Measurements from ENCODE around the gene LRRTM2.

The LRRTM2 gene

GRCh38 chr5:138873466-138874221, 1.5 kb downstream of the LRRTM2 start:
- Histone ChIP-seq H3K4me1 (ENCODE audit: insufficient read depth, low read length, severe bottlenecking) (no peaks in the 10 kb centered on the region), H3K9ac (ENCODE audit: low read length) (no peak overlapping the region), H2AFZ (ENCODE audit: low read length) (no peak overlapping the region), H3K36me3 (ENCODE audit: insufficient read depth, low read length) (no peaks in the 10 kb centered on the region), H4K20me1 (ENCODE audit: insufficient read depth, low read length) (no peaks in the 10 kb centered on the region), H3K4me3 (ENCODE audit: low read depth, low read length, poor library complexity, severe bottlenecking) (no peak overlapping the region), H3K9me3 (ENCODE audit: low read length) (no peaks in the 10 kb centered on the region), H3K79me2 (ENCODE audit: insufficient read depth, low read length) (no peaks in the 10 kb centered on the region), H3K4me2 (ENCODE audit: low read length) (no peak overlapping the region), H3K9me2 (ENCODE audit: low read depth, low read length) (no peaks in the 10 kb centered on the region), H3F3A (ENCODE audit: insufficient read depth, low read length) (no peaks in the 10 kb centered on the region), H3K27me3 (ENCODE audit: insufficient read depth, low read length) (no peaks in the 10 kb centered on the region), H3K27ac (ENCODE audit: low read depth, low read length, poor library complexity, severe bottlenecking) (no peak overlapping the region)
- TF ChIP-seq EZH2 (IDR thresholded peaks at IDR 0.05; ENCODE audit: borderline replicate concordance, low read length), result no peak
- TF ChIP-seq, protein P1, sequence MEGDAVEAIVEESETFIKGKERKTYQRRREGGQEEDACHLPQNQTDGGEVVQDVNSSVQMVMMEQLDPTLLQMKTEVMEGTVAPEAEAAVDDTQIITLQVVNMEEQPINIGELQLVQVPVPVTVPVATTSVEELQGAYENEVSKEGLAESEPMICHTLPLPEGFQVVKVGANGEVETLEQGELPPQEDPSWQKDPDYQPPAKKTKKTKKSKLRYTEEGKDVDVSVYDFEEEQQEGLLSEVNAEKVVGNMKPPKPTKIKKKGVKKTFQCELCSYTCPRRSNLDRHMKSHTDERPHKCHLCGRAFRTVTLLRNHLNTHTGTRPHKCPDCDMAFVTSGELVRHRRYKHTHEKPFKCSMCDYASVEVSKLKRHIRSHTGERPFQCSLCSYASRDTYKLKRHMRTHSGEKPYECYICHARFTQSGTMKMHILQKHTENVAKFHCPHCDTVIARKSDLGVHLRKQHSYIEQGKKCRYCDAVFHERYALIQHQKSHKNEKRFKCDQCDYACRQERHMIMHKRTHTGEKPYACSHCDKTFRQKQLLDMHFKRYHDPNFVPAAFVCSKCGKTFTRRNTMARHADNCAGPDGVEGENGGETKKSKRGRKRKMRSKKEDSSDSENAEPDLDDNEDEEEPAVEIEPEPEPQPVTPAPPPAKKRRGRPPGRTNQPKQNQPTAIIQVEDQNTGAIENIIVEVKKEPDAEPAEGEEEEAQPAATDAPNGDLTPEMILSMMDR (IDR thresholded peaks at IDR 0.05; ENCODE audit: low read length), result no peak

DNA sequence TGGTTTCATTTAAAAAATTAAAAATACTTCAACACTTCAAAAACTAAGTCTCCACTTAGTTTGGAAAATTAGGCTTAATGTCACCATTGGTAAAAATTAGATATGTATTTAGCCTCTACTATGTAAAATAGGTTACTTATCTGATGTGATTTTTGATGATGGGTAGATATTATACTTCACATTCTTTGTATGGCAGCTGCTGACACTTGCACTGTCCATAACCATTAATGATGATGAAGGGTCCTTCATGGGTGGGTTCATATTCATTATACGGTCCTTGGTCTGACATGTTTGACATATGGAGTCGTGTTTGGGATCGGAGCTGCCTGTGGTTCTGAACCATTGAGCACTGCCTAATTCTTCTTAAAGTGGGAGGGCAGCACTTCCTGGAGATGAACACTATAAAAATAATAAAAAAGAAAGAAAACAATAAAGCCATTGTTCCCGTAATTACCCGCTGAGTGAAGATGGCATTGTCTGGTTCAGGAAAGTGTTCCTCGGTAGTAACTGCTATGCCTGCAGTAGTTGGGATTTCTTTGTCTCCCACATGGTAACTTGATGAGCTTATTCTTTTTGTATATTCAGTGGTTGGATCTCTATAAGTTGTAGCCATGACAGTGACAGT, 2.2 kb downstream of the LRRTM2 start:
- Histone ChIP-seq H3K4me1 (ENCODE audit: insufficient read depth, low read length, severe bottlenecking) (no peaks in the 10 kb centered on the region), H4K20me1 (ENCODE audit: insufficient read depth, low read length) (no peaks in the 10 kb centered on the region), H3K36me3 (ENCODE audit: insufficient read depth, low read length) (no peaks in the 10 kb centered on the region), H3K9ac (ENCODE audit: low read length) (no peak overlapping the region), H2AFZ (ENCODE audit: low read length) (no peak overlapping the region), H3K79me2 (ENCODE audit: insufficient read depth, low read length) (no peaks in the 10 kb centered on the region), H3K9me3 (ENCODE audit: low read length) (no peaks in the 10 kb centered on the region), H3K27ac (ENCODE audit: low read depth, low read length, poor library complexity, severe bottlenecking) (no peak overlapping the region), H3K4me3 (ENCODE audit: low read depth, low read length, poor library complexity, severe bottlenecking) (no peak overlapping the region), H3K27me3 (ENCODE audit: insufficient read depth, low read length) (no peaks in the 10 kb centered on the region), H3F3A (ENCODE audit: insufficient read depth, low read length) (no peaks in the 10 kb centered on the region), H3K9me2 (ENCODE audit: low read depth, low read length) (no peaks in the 10 kb centered on the region), H3K4me2 (ENCODE audit: low read length) (no peak overlapping the region)
- TF ChIP-seq EZH2 (IDR thresholded peaks at IDR 0.05; ENCODE audit: borderline replicate concordance, low read length), result no peak
- TF ChIP-seq, protein P1 (IDR thresholded peaks at IDR 0.05; ENCODE audit: low read length), result no peak

GRCh38 chr5:138870611-138871010, 4.5 kb downstream of the LRRTM2 start:
- Histone ChIP-seq H3K36me3 (ENCODE audit: insufficient read depth, low read length) (no peaks in the 10 kb centered on the region), H3K79me2 (ENCODE audit: insufficient read depth, low read length) (no peaks in the 10 kb centered on the region), H3K4me1 (ENCODE audit: insufficient read depth, low read length, severe bottlenecking) (no peaks in the 10 kb centered on the region), H3K4me3 (ENCODE audit: low read depth, low read length, poor library complexity, severe bottlenecking) (no peak overlapping the region), H3K27me3 (ENCODE audit: insufficient read depth, low read length) (no peaks in the 10 kb centered on the region; the same call in 1 of the 2 replicates), H3K9ac (ENCODE audit: low read length) (no peak overlapping the region), H4K20me1 (ENCODE audit: insufficient read depth, low read length) (no peaks in the 10 kb centered on the region), H3K9me2 (ENCODE audit: low read depth, low read length) (no peaks in the 10 kb centered on the region), H3F3A (ENCODE audit: insufficient read depth, low read length) (no peaks in the 10 kb centered on the region), H2AFZ (ENCODE audit: low read length) (no peak overlapping the region), H3K9me3 (ENCODE audit: low read length) (no peaks in the 10 kb centered on the region), H3K4me2 (ENCODE audit: low read length) (no peak overlapping the region), H3K27ac (ENCODE audit: low read depth, low read length, poor library complexity, severe bottlenecking) (no peak overlapping the region)
- TF ChIP-seq, protein P1 (IDR thresholded peaks at IDR 0.05; ENCODE audit: low read length), result no peak
- TF ChIP-seq EZH2 (IDR thresholded peaks at IDR 0.05; ENCODE audit: borderline replicate concordance, low read length), result no peak
